OCI-LY1 (cell line): ENCODE results near the gene OPN5.

Source experiments
- H2AFZ ChIP-seq: fragments of 200-600 bp; sonication (generic), shearing (Covaris generic); 2 replicates; pipeline ENCODE4 v1.6.0; 2014; ENCODE audit warnings: antibody characterized with exemption, mild to moderate bottlenecking, low read length
- H3F3A ChIP-seq: fragments of 200-600 bp; sonication (generic), shearing (Covaris generic); 2 replicates; pipeline ENCODE4 v1.6.0; 2014; ENCODE audit warnings: mild to moderate bottlenecking, antibody characterized with exemption, low read length, moderate library complexity; ENCODE audit not compliant: insufficient read depth
- H3K27ac ChIP-seq: fragments of 200-600 bp; sonication (generic); 2 replicates; pipeline ENCODE4 v1.5.1; 2014; ENCODE audit warnings: low read length, mixed run types, mild to moderate bottlenecking, low read depth; ENCODE audit not compliant: poor library complexity, severe bottlenecking
- H3K27me3 ChIP-seq: fragments of 200-600 bp; sonication (generic); 2 replicates; pipeline ENCODE4 v1.6.0; 2014; ENCODE audit warnings: antibody characterized with exemption, mild to moderate bottlenecking, low read length, moderate library complexity; ENCODE audit not compliant: insufficient read depth
- H3K36me3 ChIP-seq: fragments of 200-600 bp; sonication (generic); 2 replicates; pipeline ENCODE4 v1.6.1; 2014; ENCODE audit warnings: mild to moderate bottlenecking, antibody characterized with exemption, low read length, moderate library complexity, mixed read lengths; ENCODE audit not compliant: insufficient read depth
- H3K4me1 ChIP-seq: fragments of 200-600 bp; sonication (generic); 2 replicates; pipeline ENCODE4 v1.5.1; 2014; ENCODE audit warnings: mild to moderate bottlenecking, low read length, moderate library complexity; ENCODE audit not compliant: insufficient read depth, severe bottlenecking
- H3K4me2 ChIP-seq: fragments of 200-600 bp; sonication (generic), shearing (Covaris generic); 2 replicates; pipeline ENCODE4 v1.6.1; 2014; ENCODE audit warnings: low read length
- H3K4me3 ChIP-seq: fragments of 200-600 bp; sonication (generic); 2 replicates; pipeline ENCODE4 v1.5.1; 2014; ENCODE audit warnings: low read length, low read depth, mild to moderate bottlenecking, mixed read lengths; ENCODE audit not compliant: poor library complexity, severe bottlenecking
- H3K79me2 ChIP-seq: fragments of 200-600 bp; shearing (Covaris generic); 2 replicates; pipeline ENCODE4 v1.6.1; 2016; ENCODE audit warnings: mixed run types, low read length, mixed read lengths; ENCODE audit not compliant: insufficient read depth
- H3K9ac ChIP-seq: fragments of 200-600 bp; sonication (generic), shearing (Covaris generic); 2 replicates; pipeline ENCODE4 v1.6.1; 2014; ENCODE audit warnings: mild to moderate bottlenecking, low read length, mixed read lengths
- H3K9me2 ChIP-seq: fragments of 200-600 bp; sonication (generic), shearing (Covaris generic); 2 replicates; pipeline ENCODE4 v1.6.1; 2014; ENCODE audit warnings: low read depth, mild to moderate bottlenecking, low read length, mixed read lengths
- H3K9me3 ChIP-seq: fragments of 200-600 bp; shearing (Covaris generic); 2 replicates; pipeline ENCODE4 v1.6.1; 2014; ENCODE audit warnings: low read length, mixed read lengths
- H4K20me1 ChIP-seq: fragments of 200-600 bp; sonication (generic), shearing (Covaris generic); 2 replicates; pipeline ENCODE4 v1.6.0; 2016; ENCODE audit warnings: mild to moderate bottlenecking, low read length; ENCODE audit not compliant: insufficient read depth
- CTCF ChIP-seq: fragments of 200-600 bp; sonication (generic), shearing (Covaris generic); IDR thresholded peaks from 2 replicates; pipeline ENCODE4 v1.5.1; 2017; ENCODE audit warnings: mild to moderate bottlenecking, antibody characterized with exemption, low read length, moderate library complexity, mixed read lengths
- EZH2 ChIP-seq: fragments of 200-600 bp; sonication (generic), shearing (Covaris generic); IDR thresholded peaks from 2 replicates; pipeline ENCODE4 v1.8.0; 2017; ENCODE audit warnings: borderline replicate concordance, mixed run types, mild to moderate bottlenecking, antibody characterized with exemption, low read length, moderate library complexity, mixed read lengths

OPN5 gene

GRCh38 chr6:47854971-47855370, 73.1 kb downstream of the OPN5 start:
- Histone ChIP-seq H3K9ac (no peak overlapping the region), H3K27ac (no peak overlapping the region), H4K20me1 (no peaks in the 10 kb centered on the region), H3K9me3 (no peaks in the 10 kb centered on the region), H3F3A (no peaks in the 10 kb centered on the region), H3K79me2 (no peaks in the 10 kb centered on the region), H3K4me1 (no peaks in the 10 kb centered on the region), H3K36me3 (no peaks in the 10 kb centered on the region), H3K4me3 (no peak overlapping the region), H3K27me3 (no peaks in the 10 kb centered on the region), H3K4me2 (no peak overlapping the region), H2AFZ (no peak overlapping the region), H3K9me2 (no peaks in the 10 kb centered on the region)
- TF ChIP-seq EZH2 (no peak), CTCF (no peak)

GRCh38 chr6:47859175-47859574, 77.3 kb downstream of the OPN5 start:
- Histone ChIP-seq H3K9me3 (no peaks in the 10 kb centered on the region), H3K79me2 (no peaks in the 10 kb centered on the region), H3K4me2 (no peak overlapping the region), H3K4me3 (no peak overlapping the region), H3K9me2 (no peaks in the 10 kb centered on the region), H3K9ac (no peak overlapping the region), H3K27ac (no peak overlapping the region), H3K36me3 (no peaks in the 10 kb centered on the region), H3K27me3 (no peaks in the 10 kb centered on the region), H4K20me1 (no peaks in the 10 kb centered on the region), H3F3A (no peaks in the 10 kb centered on the region), H3K4me1 (no peaks in the 10 kb centered on the region), H2AFZ (no peak overlapping the region)
- no peak for TF ChIP-seq CTCF
- no peak for TF ChIP-seq EZH2

- Histone ChIP-seq H2AFZ (no peak overlapping the region), H3K27ac (no peak overlapping the region), H3K4me1 (no peaks in the 10 kb centered on the region), H3K79me2 (no peaks in the 10 kb centered on the region), H3F3A (no peaks in the 10 kb centered on the region), H3K36me3 (no peaks in the 10 kb centered on the region), H3K4me3 (no peak overlapping the region), H4K20me1 (no peaks in the 10 kb centered on the region), H3K9ac (no peak overlapping the region), H3K9me2 (no peaks in the 10 kb centered on the region), H3K27me3 (no peaks in the 10 kb centered on the region), H3K9me3 (no peaks in the 10 kb centered on the region), H3K4me2 (no peak overlapping the region)
- no peak for TF ChIP-seq EZH2
- TF ChIP-seq CTCF: no peak
These were observed 80.9 kb downstream of the OPN5 start for GRCh38 chr6:47862731-47863130.
